HT1080 (cell line): ENCODE results near the gene ARSG. TPM values are rescaled to one million over a fixed set of nuclear protein-coding genes. Genes with fewer than 3 reads are reported as not detected.
"Not testable (repeated sequence)": the region's sequence is repeated elsewhere in the genome, so short reads cannot be mapped to it uniquely, and the experiment has no call there.

Source experiments
- DNase-seq: peaks from one replicate; pipeline ENCODE4 v3.0.0-alpha.2; 2015; ENCODE audit warnings: low read depth
- total RNA-seq: library from RNA; depleted of rRNA; stranded (reverse); fragments of >200 nt; shearing (Covaris generic); gene quantifications from 2 replicates; pipeline ENCODE4 v1.2.3, GENCODE V29; 2014

The ARSG gene
- total RNA-seq, 1 experiment from 2014 or later: 1.2 TPM

DNA sequence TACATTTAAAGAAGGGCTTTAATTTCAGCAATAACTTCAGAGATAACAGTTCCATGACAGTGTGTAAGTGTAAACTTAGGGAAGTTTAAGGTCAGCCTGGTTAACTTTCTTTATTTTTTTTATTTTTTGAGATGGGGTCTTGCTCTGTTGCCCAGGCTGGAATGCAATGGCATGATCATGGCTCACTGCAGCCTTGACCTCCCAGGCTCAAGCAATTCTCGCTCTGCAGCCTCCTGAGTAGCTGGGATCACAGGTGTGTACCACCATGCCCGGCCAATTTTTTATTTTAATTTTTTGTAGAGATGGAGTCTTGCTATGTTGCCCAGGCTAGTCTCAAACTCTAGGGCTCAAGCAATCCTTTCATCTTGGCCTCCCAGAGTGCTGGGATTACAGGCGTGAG, 15.0 kb upstream of the ARSG start:
- not testable (repeated sequence) for DNase-seq

GRCh38 chr17:68277807-68278206, 13.5 kb upstream of the ARSG start:
- no peak for DNase-seq

DNA sequence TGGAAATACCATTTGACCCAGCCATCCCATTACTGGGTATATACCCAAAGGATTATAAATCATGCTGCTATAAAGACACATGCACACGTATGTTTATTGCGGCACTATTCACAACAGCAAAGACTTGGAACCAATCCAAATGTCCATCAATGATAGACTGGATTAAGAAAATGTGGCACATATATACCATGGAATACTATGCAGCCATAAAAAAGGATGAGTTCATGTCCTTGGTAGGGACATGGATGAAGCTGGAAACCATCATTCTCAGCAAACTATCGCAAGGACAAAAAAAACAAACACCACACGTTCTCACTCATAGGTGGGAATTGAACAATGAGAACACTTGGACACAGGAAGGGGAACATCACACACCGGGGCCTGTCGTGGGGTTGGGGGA, 9.3 kb upstream of the ARSG start:
- DNase-seq: not testable (repeated sequence)

- no peak for DNase-seq
Observed at GRCh38 chr17:68288375-68288774, 2.9 kb upstream of the ARSG start.

- no peak for DNase-seq
Observed at GRCh38 chr17:68288804-68289203, 2.5 kb upstream of the ARSG start.

DNA sequence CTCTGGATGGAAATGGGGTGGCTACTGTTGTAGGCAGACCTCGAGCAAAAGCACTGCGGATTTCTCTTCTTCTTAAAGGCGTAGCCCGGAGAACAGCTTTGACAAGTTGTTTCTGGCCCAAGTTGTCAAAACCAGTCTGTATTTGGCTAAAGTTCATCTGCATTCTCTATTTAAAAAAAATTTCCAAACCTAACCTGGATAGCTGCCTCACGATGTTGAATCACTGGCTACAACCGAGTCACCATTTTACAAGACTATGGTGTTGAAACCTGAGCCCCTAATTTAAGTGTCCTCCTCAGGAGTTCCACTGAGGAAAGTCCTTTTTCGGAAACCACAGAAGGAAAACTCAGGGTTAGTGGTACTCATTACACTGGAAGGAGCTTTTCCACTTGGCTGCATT, 1.8 kb upstream of the ARSG start:
- no peak for DNase-seq

DNA sequence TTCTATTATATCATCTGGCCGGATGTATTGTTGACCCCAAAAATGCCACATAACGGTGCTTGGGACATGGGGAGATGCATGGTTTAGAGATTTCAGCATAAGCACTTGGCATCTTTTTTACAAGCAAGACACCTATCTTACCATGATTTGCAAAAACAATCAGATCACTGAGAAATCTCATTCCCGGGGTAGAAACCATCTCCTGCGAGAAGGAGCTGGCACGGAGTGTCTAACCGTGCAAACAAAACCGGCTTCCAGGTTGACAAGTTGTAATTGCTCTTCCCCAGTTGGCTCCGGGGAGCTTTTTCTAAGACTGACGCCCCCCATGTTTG, 1.4 kb upstream of the ARSG start:
- no peak for DNase-seq

GRCh38 chr17:68290268-68290954, 884 bp upstream of the ARSG start:
- DNase-seq: no peak

DNA sequence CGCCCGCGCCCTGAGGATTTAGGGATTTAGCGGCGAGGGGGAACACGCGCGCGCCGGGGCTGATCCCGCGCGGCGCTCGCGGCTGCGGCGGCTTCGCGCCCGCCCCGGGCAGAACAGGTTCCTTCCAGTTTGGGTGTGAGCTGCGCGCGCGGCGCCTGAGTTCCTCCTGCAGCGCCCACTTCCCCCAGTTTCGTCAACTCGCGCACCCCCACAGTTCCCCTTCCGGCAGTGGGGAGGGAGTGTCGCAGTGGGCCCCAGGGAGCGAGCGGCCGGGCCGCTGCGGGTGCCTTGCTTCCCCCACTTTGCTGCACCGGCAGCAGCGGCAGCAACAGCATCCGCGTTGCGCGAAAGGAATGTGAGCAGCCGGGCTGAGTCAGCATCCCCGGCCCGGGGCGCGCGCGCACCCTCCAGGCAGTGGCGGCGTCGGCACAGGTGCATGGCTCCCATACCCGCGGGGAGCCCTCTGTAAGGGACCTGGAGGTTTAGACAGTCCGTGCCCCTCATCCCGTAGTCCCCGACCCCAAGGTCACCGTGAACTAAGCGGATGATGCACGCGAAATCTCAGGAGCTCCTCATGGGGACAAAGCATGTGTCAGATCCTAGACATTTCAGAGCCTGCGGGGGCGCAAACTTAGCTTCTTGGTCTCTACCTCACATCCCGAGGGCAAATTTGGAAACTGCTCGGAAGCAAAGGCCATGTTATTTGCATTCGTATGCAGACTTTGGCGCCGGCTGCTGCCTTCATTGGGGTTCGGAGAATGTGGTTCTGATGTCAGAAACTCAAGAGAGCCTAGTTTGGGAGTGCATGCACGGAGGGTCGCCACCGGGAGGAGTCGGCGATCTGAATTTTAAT, 767 bp downstream of the ARSG start:
- peak; percentile 78 for DNase-seq

GRCh38 chr17:68292689-68293040, 1.4 kb downstream of the ARSG start:
- no peak for DNase-seq

GRCh38 chr17:68293490-68294195, 2.3 kb downstream of the ARSG start:
- DNase-seq: no peak

DNA sequence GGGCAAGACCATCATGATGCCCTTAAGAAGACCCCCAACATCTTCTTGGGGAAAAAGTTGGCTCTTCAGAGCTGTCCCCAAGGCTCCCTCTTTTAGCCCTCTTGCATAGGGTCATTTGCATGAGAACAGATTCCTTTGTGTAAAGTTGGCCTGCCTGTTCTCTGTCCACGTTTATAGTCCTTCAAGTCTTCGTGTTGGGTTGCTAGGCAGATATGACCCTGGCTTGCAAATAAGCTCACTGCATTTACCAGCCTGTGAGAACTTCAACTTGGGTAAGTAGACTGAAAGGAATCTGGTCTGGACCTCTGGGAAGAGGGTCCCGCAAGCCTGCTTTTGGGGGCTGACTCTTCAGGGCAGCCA, 2.9 kb downstream of the ARSG start:
- DNase-seq: no peak

- DNase-seq: no peak
Observed at GRCh38 chr17:68294617-68295016, 3.3 kb downstream of the ARSG start.

- no peak for DNase-seq
Observed at GRCh38 chr17:68295086-68295485, 3.8 kb downstream of the ARSG start.

DNA sequence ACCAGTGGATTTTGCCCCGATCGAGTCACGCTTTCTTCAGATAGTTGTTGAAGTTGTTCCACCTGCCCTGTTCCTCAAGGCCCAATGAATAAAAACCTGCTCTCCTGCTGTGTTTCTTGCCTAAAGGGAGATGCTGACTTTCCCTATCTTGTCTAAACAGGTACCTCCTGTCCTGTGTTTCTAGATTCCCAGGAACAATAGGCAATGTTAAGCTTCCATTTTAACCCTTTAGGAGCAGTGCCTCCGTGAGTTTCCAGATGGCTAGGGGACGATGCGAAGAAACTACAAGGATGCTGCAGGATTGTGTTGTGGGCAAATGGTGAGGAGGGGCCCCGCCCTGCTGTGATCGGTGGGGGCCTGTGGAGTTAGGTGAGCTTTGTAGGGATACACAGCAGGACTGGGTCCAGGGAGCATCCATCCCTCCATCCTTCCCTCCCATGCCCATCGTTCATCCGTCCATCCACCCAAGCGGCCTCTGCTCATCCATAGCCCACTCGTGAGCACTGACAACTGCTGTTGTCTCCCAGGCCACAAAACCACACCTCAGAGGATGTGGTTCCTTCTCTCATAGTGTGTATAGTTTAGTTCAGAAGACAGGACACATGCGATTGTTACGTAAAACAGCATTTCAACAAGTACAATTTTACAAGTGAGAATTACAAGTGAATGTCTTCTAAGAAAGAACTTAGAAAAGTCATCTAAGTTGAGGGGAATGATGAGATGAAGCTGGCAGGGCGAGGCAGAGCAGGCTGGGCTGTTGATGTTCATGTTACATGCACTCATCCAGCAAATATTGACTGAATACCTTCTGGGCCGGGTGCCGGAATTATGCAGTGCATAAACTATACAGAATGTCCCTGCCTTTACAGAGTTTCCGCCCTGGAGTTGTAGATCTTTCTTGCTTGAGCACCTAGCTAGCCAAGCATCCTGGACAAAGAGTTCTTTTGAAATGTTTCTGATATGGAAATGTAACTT, 5.2 kb downstream of the ARSG start:
- DNase-seq: no peak

GRCh38 chr17:68297195-68297594, 5.9 kb downstream of the ARSG start:
- no peak for DNase-seq

- DNase-seq: no peak
Observed at GRCh38 chr17:68298601-68299000, 7.3 kb downstream of the ARSG start.

DNA sequence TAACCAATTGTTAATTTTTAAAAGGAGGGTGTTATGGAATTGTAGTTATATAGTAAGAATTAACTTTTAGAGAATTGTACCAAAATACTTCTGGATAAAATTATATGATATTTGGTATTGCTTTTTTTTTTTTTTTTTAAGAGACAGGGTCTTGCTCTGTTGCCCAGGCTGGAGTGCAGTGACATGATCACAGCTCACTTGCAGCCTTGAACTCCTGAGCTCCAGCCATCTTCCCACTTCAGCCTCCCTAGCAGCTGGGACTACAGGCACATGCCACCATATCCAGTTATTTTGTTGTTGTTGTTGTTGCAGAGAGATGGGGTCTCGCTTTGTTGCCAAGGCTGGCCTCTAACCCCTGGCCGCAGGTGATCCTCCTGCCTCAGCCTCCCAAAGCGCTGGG, 8.5 kb downstream of the ARSG start:
- no peak for DNase-seq

GRCh38 chr17:68301438-68301959, 10.2 kb downstream of the ARSG start:
- no peak for DNase-seq

- no peak for DNase-seq
Observed at GRCh38 chr17:68302066-68302564, 10.8 kb downstream of the ARSG start.

GRCh38 chr17:68302666-68303065, 11.4 kb downstream of the ARSG start:
- no peak for DNase-seq
